ENCODE data around the gene GRB10.
"Not testable (repeated sequence)": the region's sequence is repeated elsewhere in the genome, so short reads cannot be mapped to it uniquely, and the experiment has no call there.

GRB10 gene

DNA sequence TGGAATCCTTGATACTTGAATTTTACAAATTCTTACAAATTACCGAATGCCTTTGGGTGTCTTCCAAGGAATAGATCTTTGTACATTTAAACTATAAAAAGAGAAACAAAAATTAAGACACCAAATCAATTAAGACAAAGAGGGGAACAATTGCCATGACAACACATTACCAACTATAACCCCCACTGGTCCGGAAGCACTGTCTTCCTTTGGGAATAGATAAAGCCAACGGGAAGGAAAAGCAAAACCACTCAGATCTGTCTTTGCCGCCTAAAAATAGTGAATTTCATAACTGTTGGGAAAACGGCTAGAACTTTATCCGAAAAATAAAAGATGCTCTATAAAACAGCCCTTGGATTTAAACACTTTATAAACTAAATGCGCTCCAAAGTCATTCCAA, 37.4 kb downstream of the GRB10 start:
- H3K9me3 ChIP-seq (ENCODE audit: control insufficient read depth, insufficient read depth, low read length), result no peaks in the 10 kb centered on the region
- WGBS (ENCODE audit: insufficient coverage, insufficient read length), result 100% methylated on average over 1 of the region's 7 CpGs
- H3K27ac ChIP-seq (ENCODE audit: low read length), result no peak overlapping the region
- peaks cover 5% of the 10 kb centered on the region; the same call in 1 of the 2 replicates for H3K4me1 ChIP-seq (ENCODE audit: control insufficient read depth, insufficient read depth, low read length)
- H3K36me3 ChIP-seq (ENCODE audit: control insufficient read depth, insufficient read depth, low read length), result 0 out of 2 replicates have a peak, but pooled peaks cover 3% of the 10 kb centered on the region
- no peaks in the 10 kb centered on the region for H3K27me3 ChIP-seq (ENCODE audit: control insufficient read depth, insufficient read depth, low read length)
- no peak for DNase-seq (ENCODE audit: low read depth, low spot score)
- H3K4me3 ChIP-seq (ENCODE audit: low read length), result no peak overlapping the region

DNA sequence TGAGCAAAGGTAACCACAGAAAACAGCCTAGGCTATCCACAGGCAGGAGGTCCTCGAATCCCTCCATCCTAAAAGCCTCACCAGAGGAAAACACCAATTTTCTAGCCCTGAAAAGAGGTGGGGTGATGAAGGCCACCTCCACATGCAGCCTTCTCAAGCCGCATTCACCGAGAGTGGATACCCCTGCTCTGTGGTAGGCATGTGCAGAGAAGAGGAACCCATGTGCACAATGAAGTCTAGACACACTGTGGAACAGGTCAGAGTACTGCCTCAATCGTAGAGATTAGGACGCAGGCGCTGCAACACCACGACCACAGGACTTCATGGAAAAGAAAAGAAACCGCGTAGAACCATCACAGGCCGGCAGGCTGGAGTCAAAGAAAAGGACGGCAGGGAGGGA, 38.8 kb downstream of the GRB10 start:
- DNase-seq (ENCODE audit: low read depth, low spot score), result no peak
- H3K36me3 ChIP-seq (ENCODE audit: control insufficient read depth, insufficient read depth, low read length), result 0 out of 2 replicates have a peak, but pooled peaks cover 3% of the 10 kb centered on the region
- no peaks in the 10 kb centered on the region for H3K9me3 ChIP-seq (ENCODE audit: control insufficient read depth, insufficient read depth, low read length)
- H3K4me1 ChIP-seq (ENCODE audit: control insufficient read depth, insufficient read depth, low read length), result peaks cover 9% of the 10 kb centered on the region
- H3K27me3 ChIP-seq (ENCODE audit: control insufficient read depth, insufficient read depth, low read length), result no peaks in the 10 kb centered on the region
- WGBS (ENCODE audit: insufficient coverage, insufficient read length), result no CpG with 5 or more reads among the region's 11 CpGs
- H3K27ac ChIP-seq (ENCODE audit: low read length), result no peak overlapping the region
- H3K4me3 ChIP-seq (ENCODE audit: low read length), result no peak overlapping the region

DNA sequence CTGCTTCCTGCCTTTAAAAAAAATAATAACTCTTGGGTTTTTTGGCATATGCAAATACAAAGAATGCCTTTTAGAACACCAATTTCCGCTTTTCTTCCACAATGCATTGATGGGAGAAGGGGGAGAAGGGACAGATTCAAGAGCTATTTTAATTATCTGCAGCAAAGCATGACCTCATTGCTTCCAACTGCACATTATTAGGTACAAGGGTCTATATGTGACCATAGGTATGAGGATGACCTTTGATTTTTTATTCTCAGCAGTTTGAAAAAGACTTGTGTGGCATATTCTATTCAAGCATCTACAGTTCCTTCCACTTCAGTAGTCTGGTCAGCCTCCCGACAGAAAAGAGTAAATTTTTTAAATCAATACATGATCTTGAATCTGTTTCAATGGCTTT, 39.7 kb downstream of the GRB10 start:
- Histone ChIP-seq H3K9me3 (ENCODE audit: control insufficient read depth, insufficient read depth, low read length) (no peaks in the 10 kb centered on the region), H3K27ac (ENCODE audit: low read length) (no peak overlapping the region), H3K4me3 (ENCODE audit: low read length) (no peak overlapping the region), H3K27me3 (ENCODE audit: control insufficient read depth, insufficient read depth, low read length) (no peaks in the 10 kb centered on the region), H3K36me3 (ENCODE audit: control insufficient read depth, insufficient read depth, low read length) (0 out of 2 replicates have a peak, but pooled peaks cover 3% of the 10 kb centered on the region), H3K4me1 (ENCODE audit: control insufficient read depth, insufficient read depth, low read length) (peaks cover 7% of the 10 kb centered on the region)
- no CpG with 5 or more reads among the region's 2 CpGs for WGBS (ENCODE audit: insufficient coverage, insufficient read length)
- no peak for DNase-seq (ENCODE audit: low read depth, low spot score)

DNA sequence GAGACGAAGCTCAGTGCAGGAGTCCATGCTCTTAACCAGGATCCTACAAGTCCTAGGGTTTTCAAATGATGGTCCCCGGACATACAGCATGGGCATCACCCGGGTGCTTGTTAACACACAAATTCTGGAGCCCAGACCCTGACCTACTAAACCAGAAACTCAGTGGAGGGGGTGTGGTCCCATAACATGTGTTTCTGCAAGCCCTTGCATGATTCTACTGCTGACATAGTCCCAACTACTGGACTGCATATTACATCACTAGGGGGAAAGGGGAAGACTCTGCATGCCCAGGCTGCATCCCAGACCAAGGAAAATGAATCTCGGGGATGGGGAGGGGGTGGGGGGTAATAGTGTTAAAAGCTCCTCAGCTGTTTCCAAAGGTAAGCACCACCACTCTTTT, 40.3 kb downstream of the GRB10 start:
- H3K27ac ChIP-seq (ENCODE audit: low read length), result no peak overlapping the region
- no peaks in the 10 kb centered on the region for H3K36me3 ChIP-seq (ENCODE audit: control insufficient read depth, insufficient read depth, low read length)
- no peak for DNase-seq (ENCODE audit: low read depth, low spot score)
- no peak overlapping the region for H3K4me3 ChIP-seq (ENCODE audit: low read length)
- no peaks in the 10 kb centered on the region for H3K9me3 ChIP-seq (ENCODE audit: control insufficient read depth, insufficient read depth, low read length)
- WGBS (ENCODE audit: insufficient coverage, insufficient read length), result no CpG with 5 or more reads among the region's 4 CpGs
- no peaks in the 10 kb centered on the region for H3K27me3 ChIP-seq (ENCODE audit: control insufficient read depth, insufficient read depth, low read length)
- H3K4me1 ChIP-seq (ENCODE audit: control insufficient read depth, insufficient read depth, low read length), result peaks cover 6% of the 10 kb centered on the region; the same call in 1 of the 2 replicates

DNA sequence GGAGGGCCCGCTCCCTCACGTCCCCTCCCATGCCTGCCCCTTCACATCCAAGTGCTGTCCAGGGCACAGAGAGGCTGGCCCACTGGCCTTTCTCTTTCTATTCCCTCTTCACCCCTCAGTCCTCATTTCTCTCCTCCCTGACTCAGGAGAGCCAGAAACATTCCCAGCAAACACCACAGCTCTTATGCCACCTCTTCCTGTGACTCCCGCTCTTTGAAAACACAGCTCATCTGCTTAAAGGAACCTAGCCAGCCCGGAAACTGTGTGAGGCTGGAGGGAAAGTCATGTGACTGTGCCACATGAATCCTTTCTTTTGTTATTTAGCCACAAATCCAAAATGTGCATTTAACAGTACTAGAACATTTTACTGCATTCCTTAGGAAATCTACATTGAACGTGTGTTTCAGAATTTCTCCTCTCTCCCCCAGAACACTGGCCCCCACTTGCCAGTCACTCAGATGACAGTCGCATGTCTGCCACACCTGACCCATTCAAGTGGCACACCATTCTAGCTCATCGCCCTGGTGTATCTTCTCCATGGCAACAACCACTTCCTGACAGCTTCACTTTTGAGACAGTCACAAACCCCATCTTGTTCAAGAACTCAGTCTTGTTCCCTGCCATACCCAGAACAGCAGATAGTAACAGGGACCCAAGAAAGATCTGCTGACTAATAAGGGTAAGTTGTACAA, 42.8 kb downstream of the GRB10 start:
- H3K4me1 ChIP-seq (ENCODE audit: control insufficient read depth, insufficient read depth, low read length), result peaks cover 5% of the 10 kb centered on the region; the same call in 1 of the 2 replicates
- no peak overlapping the region for H3K27ac ChIP-seq (ENCODE audit: low read length)
- H3K9me3 ChIP-seq (ENCODE audit: control insufficient read depth, insufficient read depth, low read length), result no peaks in the 10 kb centered on the region
- H3K36me3 ChIP-seq (ENCODE audit: control insufficient read depth, insufficient read depth, low read length), result no peaks in the 10 kb centered on the region
- no peaks in the 10 kb centered on the region for H3K27me3 ChIP-seq (ENCODE audit: control insufficient read depth, insufficient read depth, low read length)
- H3K4me3 ChIP-seq (ENCODE audit: low read length), result no peak overlapping the region
- no CpG with 5 or more reads among the region's 7 CpGs for WGBS (ENCODE audit: insufficient coverage, insufficient read length)
- DNase-seq (ENCODE audit: low read depth, low spot score), result no peak

DNA sequence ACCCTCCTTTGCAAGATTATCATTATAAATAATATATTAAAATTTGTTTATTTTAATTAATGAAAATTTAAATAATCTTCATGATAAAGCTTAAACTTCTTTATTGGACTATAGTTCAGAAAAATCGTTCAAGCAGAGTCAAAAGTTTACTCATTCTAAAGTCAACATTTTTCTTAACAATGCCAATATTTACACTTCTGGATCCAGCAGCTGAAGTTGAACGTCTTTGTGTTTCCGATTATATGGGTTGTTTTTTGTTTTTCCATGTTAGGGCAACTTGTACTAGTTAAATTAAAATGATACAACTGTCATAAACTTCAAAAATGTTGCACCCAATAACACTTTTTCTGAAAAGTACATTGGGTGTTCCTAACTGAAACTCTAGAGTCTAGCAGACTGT, 43.8 kb downstream of the GRB10 start:
- Histone ChIP-seq H3K9me3 (ENCODE audit: control insufficient read depth, insufficient read depth, low read length) (no peaks in the 10 kb centered on the region), H3K4me3 (ENCODE audit: low read length) (no peak overlapping the region), H3K36me3 (ENCODE audit: control insufficient read depth, insufficient read depth, low read length) (no peaks in the 10 kb centered on the region), H3K27me3 (ENCODE audit: control insufficient read depth, insufficient read depth, low read length) (no peaks in the 10 kb centered on the region), H3K4me1 (ENCODE audit: control insufficient read depth, insufficient read depth, low read length) (peaks cover 5% of the 10 kb centered on the region; the same call in 1 of the 2 replicates), H3K27ac (ENCODE audit: low read length) (no peak overlapping the region)
- no peak for DNase-seq (ENCODE audit: low read depth, low spot score)
- no CpG with 5 or more reads among the region's 3 CpGs for WGBS (ENCODE audit: insufficient coverage, insufficient read length)

DNA sequence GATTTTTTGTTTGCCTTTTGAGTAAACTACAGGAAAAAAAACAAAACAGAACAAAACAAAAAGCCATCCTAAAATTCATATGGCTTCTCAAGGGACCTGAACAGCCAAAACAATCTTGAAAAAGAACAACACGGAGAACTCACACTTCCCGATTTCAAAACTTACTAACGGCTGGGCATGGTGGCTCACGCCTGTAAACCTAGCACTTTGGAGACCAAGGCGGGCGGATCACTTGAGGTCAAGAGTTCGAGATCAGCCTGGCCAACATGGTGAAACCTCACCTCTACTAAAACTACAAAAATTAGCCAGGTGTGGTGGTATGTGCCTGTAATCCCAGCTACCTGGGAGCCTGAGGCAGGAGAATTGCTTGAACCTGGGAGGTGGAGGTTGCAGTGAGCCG, 46.9 kb downstream of the GRB10 start:
- not testable (repeated sequence) for H3K4me3 ChIP-seq (ENCODE audit: low read length); H3K27ac ChIP-seq (ENCODE audit: low read length); H3K9me3 ChIP-seq (ENCODE audit: control insufficient read depth, insufficient read depth, low read length); H3K4me1 ChIP-seq (ENCODE audit: control insufficient read depth, insufficient read depth, low read length); H3K36me3 ChIP-seq (ENCODE audit: control insufficient read depth, insufficient read depth, low read length); H3K27me3 ChIP-seq (ENCODE audit: control insufficient read depth, insufficient read depth, low read length); DNase-seq (ENCODE audit: low read depth, low spot score)
- WGBS (ENCODE audit: insufficient coverage, insufficient read length), result no CpG with 5 or more reads among the region's 8 CpGs

DNA sequence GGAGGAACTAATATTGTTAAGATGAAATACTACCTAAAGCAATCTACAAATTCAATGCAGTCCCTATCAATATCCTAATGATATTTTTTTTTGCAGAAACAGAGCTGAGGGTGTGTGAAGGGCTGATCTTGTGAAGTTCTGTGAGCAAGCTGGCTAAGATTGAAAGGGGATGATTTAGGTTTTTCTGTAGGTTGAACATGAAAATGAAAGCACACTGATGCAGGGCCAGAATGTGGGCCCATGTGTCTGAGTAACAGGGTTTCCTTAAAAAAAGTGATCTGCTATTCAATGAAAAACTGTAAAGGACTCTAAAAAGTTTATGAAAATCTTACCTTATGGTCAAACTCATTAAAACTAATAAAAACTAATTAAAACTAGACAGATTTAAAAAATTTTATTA, 47.4 kb downstream of the GRB10 start:
- H3K36me3 ChIP-seq (ENCODE audit: control insufficient read depth, insufficient read depth, low read length), result 0 out of 2 replicates have a peak, but pooled peaks cover 3% of the 10 kb centered on the region
- no peak overlapping the region for H3K4me3 ChIP-seq (ENCODE audit: low read length)
- no peaks in the 10 kb centered on the region for H3K9me3 ChIP-seq (ENCODE audit: control insufficient read depth, insufficient read depth, low read length)
- H3K27ac ChIP-seq (ENCODE audit: low read length), result no peak overlapping the region
- peaks cover 6% of the 10 kb centered on the region; the same call in 1 of the 2 replicates for H3K4me1 ChIP-seq (ENCODE audit: control insufficient read depth, insufficient read depth, low read length)
- H3K27me3 ChIP-seq (ENCODE audit: control insufficient read depth, insufficient read depth, low read length), result no peaks in the 10 kb centered on the region
- DNase-seq (ENCODE audit: low read depth, low spot score), result no peak

DNA sequence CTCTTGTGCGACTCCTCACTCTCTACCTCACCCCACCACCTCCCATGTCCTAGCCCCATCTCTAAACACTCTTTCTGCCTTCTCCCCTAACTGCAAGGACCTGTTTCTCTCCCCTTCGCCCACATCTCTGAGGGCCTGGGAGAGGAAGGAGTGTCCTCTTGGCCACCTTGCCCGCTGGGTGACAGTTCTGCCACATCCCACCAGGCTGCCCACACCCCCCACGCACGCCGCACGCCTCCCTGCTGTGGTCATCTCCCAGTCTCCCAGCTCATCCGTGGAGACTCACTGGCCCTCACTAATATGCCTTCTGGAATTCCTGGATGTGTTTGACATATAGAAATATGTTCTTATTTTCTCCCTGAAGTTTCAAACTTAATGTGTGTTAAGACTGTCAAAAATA, 48.5 kb downstream of the GRB10 start:
- H3K9me3 ChIP-seq (ENCODE audit: control insufficient read depth, insufficient read depth, low read length), result no peaks in the 10 kb centered on the region
- no CpG with 5 or more reads among the region's 8 CpGs for WGBS (ENCODE audit: insufficient coverage, insufficient read length)
- H3K4me1 ChIP-seq (ENCODE audit: control insufficient read depth, insufficient read depth, low read length), result 0 out of 2 replicates have a peak, but pooled peaks cover 1% of the 10 kb centered on the region
- no peak for DNase-seq (ENCODE audit: low read depth, low spot score)
- H3K27me3 ChIP-seq (ENCODE audit: control insufficient read depth, insufficient read depth, low read length), result no peaks in the 10 kb centered on the region
- no peak overlapping the region for H3K27ac ChIP-seq (ENCODE audit: low read length)
- no peak overlapping the region for H3K4me3 ChIP-seq (ENCODE audit: low read length)
- 0 out of 2 replicates have a peak, but pooled peaks cover 3% of the 10 kb centered on the region for H3K36me3 ChIP-seq (ENCODE audit: control insufficient read depth, insufficient read depth, low read length)

DNA sequence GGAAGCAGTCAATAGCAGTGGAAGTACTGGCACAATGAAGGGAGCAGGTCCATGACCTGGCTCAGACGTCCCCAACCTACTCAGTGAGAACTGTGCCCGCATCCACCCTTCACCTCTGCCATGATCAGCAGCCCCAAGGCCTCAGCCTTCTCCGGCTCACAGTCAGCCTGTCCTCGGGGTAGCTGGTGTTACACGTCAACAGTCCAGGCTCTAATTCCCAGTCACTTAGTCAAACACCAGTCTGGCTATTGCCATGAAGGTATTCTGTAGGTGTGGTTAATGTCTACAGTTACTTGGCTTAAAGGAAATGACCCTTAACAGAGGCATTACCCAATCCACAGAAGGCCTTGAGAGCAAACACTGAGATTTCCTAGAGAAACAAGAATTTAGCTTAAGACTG, 49.1 kb downstream of the GRB10 start:
- Histone ChIP-seq H3K9me3 (ENCODE audit: control insufficient read depth, insufficient read depth, low read length) (no peaks in the 10 kb centered on the region), H3K4me1 (ENCODE audit: control insufficient read depth, insufficient read depth, low read length) (0 out of 2 replicates have a peak, but pooled peaks cover 1% of the 10 kb centered on the region), H3K36me3 (ENCODE audit: control insufficient read depth, insufficient read depth, low read length) (0 out of 2 replicates have a peak, but pooled peaks cover 3% of the 10 kb centered on the region), H3K27me3 (ENCODE audit: control insufficient read depth, insufficient read depth, low read length) (no peaks in the 10 kb centered on the region), H3K4me3 (ENCODE audit: low read length) (no peak overlapping the region), H3K27ac (ENCODE audit: low read length) (no peak overlapping the region)
- no peak for DNase-seq (ENCODE audit: low read depth, low spot score)
- no CpG with 5 or more reads among the region's 5 CpGs for WGBS (ENCODE audit: insufficient coverage, insufficient read length)

Measured in iPS DF 6.9 (cell line).